ENCODE data around the gene CAMK4.
"Not testable (repeated sequence)": the region's sequence is repeated elsewhere in the genome, so short reads cannot be mapped to it uniquely, and the experiment has no call there.

Gene CAMK4

DNA sequence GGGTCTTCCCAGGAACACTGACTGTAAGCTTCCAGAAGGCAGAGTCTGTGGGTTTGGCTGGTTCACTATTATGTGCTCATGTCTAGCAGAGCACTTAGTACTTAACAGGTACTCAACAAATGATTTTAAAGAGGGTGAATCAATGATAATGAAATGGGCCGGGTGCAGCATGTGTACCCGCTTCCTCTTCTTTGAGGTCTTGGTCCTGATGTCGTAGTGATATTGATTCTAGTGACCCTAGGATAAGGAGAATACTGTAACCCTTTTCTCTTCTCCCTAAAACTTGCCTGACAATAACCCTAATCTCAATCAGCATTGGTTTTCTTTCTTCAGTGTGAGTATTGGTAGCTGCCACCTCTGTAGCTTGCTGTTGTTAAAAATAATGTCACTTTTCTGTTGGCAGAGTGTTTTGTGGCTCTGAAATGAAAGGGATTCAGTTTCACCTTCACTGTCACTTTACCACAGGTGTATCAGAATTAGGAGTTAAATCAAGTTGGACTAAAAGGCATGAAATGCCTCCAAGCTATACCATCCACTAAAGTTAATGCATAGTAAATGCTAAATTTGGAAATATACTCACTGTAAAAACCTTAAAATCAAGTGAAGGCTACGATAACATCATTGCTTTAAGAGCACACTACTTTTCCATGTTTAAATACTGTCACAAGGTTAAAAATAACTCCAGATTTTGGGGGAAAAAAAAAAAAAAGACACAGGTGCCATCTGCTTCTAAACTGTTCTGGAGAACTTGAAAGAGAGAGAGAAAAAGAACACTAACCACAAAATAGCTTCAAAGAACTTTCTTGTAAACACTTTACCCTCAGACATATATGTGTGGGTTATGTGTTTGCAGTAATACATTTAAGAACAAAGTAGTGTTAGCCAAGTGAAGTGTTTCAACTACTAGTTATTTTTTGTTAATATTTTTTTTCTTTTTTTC lies 6.0 kb downstream of the CAMK4 start:
- DNase-seq: no peak

DNA sequence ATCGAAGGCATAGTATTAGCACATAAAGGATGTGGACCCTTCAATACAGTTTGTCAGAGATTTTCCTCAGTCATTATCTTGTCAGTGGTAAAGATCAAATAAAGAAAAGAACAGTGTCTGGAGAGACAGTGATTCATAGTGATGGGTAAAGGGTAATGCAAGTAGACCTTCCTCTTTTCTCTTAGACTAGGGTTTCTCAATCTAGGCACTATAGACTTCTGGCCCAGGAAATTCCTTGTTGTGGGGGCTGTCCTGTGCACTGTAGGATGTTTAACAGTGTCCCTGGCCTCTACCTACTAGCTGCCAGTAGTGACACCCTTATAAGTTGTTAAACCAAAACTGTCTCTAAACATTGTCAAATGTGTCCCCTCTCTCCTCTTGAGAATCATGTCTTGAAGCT lies 6.9 kb downstream of the CAMK4 start:
- no peak for DNase-seq

DNA sequence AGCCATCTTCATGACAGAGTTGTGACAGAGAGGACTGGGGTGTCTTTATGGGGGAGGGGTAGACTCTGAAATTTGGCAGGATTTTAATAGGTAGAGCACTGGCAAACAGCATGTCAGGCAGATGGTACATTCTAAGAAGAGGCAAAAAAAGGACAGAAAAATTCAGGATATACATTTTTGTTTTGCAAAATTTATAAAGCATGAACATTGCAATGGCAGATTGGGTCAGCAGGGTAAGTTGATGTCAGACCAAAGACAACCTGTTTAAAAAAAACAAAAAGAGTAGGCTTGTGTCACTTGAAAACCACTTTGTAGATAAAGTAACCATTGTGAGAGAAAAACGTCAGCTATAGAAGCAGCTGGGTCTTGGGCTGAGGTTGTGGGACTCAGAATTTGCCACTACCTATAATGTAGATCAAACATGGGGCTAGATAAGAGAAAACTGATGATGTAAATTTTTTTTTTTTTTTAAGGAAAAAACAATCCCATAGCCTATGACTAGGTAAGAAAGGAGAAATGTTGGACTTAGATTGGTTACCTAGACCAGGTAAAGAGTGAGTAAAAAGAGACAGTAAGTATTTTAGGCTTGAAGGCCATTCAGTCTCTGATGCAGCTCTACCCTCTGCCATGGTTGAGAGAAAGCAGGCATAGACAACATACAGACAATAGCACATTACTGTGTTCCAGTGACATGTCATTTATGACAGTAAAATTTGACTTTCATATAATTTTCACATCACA lies 8.3 kb downstream of the CAMK4 start:
- DNase-seq: no peak

DNA sequence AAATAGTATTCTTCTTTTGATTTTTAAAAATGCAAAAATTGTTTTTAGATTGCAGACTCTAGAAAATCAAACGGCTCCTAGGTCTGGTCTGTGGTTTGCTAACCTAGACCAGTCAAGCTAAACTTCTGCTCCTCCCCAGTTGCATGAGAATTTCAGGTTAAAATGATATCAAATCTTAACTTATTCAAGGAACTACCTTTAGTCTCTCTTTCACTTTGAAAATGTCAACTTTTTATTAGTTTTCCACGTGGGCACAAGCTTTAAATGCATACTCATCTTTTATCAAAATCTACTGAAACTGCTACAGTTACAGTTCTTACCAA lies 8.8 kb downstream of the CAMK4 start:
- no peak for DNase-seq

DNA sequence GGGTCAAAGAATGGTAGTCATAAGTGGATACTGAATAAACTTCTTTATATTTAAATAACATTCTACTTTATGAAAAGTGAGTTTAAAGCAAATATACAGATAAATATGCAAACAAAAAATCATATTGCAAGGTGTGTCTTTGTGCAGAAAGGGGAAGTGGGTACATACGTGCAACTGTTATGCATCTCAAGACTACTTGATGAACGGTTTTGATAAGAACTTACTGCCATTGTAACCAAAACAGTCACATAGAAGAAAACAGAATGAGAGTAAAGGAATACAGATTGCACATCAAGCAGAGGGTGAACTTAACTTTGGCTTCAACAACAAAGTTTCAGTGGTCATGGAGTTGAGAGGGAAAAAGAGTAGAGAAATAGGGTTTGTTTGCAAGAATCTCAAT lies 9.9 kb downstream of the CAMK4 start:
- DNase-seq: no peak

DNA sequence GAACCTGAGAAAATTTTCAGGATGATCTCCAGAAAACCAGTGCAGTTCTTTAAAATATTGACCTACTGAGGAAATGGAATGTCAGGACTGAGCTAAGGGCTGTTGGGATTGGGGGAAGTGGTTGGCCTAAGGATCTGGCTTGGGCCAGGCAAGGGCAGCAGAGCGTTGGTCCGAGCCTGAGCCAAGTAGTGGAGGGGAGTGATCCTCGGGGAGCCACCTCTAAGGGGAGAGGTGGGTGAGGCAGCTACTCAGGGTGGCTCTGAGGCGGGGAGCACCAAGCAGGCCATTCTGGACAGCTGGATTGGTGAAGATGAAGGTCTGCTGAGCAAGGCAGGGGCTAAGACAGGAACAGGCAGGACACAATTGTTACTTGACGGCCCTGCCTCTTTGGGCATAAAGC lies 11.5 kb downstream of the CAMK4 start:
- DNase-seq: no peak

DNA sequence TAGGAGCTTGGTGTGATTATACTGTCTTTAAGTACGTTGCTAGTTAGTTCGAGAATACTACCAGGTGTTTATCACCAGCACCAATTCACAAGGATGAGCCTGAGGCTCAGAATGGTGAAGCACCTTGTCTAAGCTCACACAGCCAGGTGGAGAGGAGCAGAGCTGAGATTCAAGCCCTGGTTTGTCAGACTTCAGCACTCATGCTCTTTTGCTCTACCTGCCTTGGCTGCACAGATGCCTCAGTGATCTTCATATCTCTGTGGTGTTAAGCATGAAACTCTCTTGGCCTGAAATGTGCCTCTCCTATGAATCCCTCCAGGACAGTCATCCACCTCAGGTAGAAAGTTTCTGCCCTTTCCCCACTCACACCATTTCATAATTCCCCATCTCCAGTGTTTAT lies 12.2 kb downstream of the CAMK4 start:
- DNase-seq: no peak

DNA sequence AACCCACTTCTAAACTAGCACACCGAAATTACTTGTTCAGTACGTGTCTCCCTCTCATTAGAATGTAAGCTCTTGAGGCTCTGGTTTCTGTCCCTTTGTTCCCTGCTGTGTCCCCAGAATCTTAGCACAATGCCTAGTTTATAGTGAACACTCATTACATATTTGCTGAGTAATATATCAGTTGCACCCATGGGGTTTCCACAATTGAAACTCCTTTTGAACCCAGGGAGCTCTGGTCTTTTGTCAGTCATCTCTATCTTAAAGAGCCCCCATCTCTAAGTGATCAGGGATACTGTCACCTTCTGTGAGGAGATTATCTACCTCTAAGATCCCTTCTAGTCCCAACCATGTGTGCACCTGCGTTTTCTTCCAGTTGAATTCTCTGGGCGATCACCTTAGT lies 12.8 kb downstream of the CAMK4 start:
- DNase-seq: no peak

DNA sequence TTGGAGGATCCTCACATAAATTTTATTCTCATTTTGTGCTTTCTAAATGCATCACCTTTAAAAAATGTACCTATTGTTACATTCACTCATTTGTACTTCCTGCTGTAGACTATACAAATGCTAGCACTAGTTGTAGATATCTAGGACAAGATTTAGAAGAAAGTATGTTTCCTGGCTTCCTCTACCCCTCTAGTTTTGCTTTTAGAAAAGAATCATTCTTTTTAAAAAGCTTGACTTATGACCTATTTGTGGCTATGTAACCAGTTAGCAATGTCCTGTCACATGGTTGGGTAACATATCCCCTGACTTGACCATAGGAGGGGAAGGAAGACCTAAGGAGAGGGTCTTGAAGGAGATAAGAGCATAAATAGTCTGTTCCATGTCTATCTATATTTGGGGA lies 13.3 kb downstream of the CAMK4 start:
- no peak for DNase-seq

DNA sequence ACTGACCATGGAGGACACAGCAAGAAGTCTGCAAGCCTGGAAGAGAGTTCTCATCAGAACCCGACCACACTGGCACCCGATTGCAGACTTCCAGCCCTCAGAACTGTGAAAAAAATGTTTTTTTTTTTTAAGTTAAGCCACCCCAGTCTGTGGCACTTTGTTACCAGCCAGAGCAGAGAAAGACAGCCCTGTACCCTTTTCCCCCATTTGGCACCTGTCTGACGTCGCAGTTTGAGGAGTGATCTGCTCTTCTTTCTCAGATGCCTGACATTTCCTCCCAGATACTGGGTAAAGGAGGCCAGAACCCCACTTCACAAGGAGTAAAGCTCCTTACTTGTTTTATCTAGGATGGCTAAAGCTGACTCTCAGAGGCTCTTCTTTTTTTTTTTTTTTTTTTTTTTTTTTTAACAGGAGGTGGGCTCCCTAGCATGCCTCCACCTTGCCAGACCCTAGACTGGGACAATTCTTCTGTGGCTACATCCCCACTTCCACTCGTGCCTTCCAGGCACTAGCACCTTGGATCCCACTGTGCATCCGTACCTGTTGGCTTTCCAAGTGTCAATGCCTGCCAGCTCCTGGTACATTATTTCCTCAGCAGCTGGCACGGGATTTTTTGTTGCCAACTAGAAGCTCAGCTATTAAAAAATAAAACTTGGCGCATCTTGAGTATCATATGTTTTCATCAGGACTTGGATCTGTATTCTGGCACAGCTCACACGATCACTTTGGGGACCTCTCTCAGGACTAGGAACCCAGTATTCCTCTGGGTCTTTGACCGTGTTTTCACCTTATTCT lies 14.4 kb downstream of the CAMK4 start:
- DNase-seq: no peak

DNA sequence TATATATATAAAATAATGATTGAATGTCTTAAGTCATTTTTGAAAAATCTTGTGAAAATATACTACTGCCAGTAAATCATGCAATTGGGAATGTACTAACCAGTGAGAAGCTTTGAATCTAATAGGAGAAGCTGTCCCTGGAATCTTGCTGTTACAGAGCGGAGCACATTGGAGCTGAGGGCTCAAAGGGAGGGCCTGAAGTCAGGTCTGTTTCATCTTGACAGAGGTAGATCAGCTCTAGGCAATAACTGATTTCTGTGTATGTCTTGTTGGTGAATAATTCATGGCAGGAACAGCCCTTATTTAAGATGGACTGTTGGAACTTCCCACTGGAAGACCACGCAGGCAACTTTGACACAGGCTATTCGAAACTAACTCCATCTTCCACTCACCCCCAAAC lies 17.5 kb downstream of the CAMK4 start:
- DNase-seq: no peak

DNA sequence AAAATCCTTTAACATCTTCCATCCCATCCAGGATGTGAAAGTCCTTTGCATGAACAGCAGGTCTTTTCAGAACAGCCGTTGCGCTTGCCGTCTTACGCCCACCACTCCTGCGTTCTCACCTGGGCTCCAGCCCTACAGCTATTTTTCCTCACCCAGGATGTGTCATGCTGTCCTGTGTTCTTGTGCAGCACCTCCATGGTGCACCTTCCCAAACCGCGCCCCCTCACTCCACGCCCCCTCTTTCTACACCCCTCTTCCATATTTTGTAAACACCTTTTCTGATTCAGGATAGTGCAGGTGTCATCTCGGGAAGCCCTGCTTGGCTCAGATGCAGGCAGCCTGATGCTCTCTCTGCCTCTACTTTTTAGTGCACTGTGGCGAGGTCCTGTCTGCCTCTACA lies 18.4 kb downstream of the CAMK4 start:
- no peak for DNase-seq

DNA sequence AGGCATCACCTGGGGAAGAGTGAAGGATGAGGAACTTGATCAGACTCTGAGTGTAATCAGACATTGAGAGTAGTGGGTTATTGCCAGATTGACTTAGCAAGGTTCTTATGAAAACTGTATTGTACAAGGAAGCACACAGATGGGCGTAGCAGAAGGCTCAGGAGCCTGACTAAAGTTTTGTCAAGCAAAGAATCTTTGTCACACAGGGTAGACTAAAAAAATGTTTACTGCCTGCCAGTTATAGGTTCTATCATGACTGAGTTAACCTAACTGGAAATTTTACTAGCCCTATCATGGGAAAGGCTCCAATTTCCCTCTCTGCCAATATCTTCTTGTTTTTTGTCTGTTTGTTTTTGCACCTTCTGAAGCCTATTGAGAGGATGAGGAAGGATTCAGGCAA lies 19.1 kb downstream of the CAMK4 start:
- DNase-seq: no peak

DNA sequence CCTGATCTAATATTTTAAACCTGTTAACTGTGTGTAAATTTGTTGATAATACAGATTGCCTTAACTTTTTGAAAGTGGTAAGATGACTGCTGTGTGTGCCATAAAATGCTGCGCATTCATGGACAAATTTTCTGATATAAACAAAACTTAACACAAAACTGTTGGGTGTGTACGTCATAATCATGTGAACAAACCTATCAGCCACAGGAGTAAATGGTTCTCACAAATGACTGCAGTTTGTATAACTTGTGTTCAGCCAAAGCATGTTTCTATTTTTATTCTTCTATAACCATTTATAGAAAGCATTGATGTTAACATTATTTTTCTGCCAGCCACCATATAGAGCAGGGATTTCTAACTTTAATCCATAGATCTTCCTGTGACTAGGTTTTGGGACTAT lies 21.5 kb downstream of the CAMK4 start:
- no peak for DNase-seq

DNA sequence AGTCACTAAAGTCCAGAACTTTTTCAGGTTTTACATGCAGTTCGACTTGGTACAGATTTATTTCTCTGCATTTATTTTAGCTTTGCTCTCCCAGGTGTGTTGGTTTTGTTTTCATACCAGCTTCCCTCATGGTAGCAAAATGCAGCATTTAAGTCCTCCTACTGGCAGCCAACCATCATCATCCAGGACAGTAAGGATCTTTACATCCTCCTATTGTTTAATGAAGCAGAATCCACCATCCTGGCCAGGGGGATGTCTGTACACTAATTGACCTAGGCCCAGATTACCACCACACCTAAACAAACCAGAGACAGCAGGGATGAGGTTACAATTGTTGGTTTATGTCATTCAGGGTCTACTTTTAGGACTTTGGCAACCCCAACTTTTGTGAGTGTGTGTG lies 22.3 kb downstream of the CAMK4 start:
- no peak for DNase-seq

DNA sequence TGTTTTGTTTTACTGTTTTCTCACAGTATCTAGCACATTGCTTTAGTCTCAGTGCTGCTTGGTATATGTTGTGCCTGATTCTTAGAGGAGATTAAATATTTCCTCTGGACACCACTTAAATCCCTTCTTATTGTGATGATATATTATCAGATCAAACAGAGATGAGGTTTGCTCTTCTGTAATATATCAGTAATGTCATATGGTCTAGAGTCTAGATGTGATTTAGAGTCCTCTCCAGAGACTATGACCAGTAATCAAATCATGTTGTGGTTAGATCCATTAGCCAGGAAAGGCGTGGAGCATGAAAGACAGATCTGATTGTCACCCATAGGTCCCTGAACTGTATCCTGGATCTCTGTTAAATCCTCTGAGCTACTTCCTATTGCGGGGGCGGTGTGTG lies 24.4 kb downstream of the CAMK4 start:
- DNase-seq: no peak

DNA sequence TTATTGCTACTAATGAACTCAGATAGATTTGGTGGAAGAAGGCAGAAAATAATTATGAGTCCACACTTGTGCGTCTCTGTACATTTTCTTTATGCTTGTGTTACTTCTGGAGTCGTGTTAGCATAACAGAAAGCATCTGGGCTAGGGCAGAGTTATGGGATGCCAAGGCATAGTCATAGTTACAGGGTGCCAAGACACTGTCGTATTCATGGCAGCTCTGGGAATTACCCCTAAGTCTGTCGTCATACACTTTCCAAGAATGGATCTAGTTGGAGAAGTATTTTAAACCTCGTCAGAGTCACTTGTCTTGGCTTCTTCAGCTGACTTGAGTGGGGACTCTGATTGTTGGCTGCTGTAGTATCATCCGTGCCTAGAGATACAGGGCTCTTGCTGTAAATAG lies 27.7 kb downstream of the CAMK4 start:
- DNase-seq: no peak

DNA sequence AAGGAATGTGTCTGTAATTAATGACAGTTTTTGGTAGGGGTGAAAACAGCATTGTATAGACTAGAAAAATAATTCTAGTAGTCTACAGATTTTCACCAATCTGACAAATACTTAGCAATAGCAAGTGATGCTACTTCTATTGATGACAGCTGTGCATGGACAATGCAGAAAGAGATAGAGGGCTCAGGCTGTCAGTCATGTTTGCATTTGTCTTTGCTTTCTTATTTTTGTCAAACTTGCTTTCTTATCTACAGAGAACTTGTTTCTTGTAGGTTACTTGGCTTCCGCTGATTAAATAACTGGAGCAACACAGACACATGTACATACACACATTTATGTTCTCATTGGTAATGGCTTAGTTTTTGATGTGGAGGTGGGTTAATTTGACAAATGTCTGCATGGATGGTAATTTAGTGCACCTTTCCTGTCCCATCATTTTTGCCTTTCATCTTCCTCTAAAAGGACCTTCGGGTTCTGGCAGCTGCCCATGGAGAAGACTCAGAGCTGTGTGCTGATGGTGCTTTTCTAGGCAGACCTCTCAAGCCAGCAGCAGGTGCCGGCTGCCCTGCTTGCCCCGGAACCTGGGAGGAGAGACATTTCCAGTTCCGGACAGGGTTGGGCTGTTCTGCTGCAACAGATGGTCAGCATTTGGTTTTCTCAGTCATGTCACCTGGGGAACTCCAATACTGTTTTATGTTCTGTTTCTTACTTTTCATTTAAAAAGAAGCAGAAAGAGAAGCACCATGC lies 28.8 kb downstream of the CAMK4 start:
- no peak for DNase-seq

DNA sequence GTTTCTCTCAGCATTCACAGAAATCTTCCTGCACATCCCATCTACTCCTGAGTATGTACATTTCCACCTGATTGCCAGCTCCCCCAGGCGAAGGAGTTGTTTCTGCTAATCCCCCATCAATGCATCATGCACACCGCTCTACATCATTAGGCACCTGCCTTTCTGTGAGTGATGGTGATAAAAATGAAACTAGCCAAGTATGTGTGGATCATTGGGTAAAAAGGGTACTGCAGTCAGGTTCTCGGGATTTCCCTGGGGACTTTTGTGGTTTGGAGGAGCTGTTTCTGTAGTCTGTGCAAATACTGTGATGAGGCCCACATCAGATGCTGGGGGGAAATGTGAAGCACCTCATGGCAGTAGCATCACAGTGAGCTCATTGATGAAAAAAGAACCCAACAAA lies 30.4 kb downstream of the CAMK4 start:
- DNase-seq: no peak

DNA sequence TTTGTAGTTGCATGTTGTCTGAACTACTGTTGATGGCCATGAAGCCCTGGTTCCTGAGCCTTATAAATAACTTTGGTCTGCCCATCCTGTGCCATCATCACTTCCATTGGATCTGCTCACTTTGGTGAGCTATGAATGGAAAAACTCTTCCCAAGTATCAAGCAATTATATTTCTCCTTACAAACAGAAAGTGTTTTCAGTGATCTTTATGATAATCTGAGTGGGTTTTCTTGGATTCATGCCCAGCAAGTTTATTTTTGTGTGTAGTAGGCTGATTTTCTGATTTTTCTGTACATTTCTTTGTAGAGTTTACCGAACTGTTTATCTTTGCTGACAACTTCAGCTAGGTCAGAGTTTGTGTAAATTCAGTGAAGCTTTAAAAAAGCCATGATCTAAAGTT lies 31.0 kb downstream of the CAMK4 start:
- DNase-seq: no peak

DNA sequence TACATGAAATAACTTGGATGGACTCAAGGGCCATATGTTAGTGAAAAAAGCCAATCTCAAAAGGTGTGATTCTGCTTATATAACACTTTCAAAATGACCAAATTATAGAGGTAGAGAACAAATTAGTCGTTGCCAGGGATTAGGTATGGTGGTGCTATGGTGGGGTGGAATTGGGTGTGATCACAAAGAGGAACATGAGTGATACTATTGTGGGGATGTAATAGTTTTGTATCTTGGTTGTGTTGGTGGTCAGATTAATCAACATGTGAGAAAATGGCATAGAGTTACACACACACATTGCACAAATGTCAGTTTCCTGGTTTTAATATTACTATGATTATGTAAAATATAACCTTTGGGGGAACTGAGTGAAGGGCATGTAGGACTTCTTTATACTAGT lies 31.9 kb downstream of the CAMK4 start:
- no peak for DNase-seq

DNA sequence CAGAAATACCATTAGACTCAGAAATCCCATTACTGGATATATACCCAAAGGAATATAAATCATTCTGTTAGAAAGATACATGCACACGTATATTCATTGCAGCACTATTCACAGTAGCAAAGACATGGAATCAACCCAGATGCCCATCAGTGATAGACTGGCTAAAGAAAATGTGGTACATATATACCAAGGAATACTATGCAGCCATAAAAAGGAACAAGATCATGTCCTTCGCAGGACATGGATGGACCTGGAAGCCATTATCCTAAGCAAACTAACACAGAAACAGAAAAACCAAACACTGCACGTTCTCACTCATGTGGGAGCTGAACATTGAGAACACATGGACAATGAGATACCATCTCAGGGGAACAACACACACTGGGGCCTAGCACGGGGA lies 33.4 kb downstream of the CAMK4 start:
- DNase-seq: not testable (repeated sequence)

DNA sequence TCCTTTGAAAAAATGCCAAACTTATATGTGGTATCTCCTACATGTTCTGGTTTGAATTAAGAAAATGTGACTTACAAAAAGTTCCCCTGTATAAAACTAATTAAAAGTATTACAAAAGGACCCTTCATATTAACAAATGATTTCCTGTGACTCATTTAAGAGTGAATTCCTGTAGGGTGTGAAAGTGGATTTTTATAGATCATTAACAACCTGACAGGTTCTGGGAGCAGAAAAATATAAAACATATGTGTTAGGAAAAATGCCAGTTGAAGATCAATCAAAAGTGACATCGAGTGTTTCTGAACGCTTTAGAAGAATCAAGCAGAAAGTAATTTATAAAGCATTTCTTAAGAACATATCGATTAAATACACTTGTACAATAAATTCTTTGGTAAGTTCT lies 35.5 kb downstream of the CAMK4 start:
- no peak for DNase-seq

Data from NCI-H2081 treated with DMSO at 0.1 percent for 48 hours (cell line).